HG03469 (cell line): ENCODE measurements around the gene PRKAR1A.
A peak's percentile ranks its signal among the peaks of the same experiment; 100 is the strongest.
"Not testable (repeated sequence)": the region's sequence is repeated elsewhere in the genome, so short reads cannot be mapped to it uniquely, and the experiment has no call there.

Source experiments
- ATAC-seq: cut with Tn5 transposase; IDR thresholded peaks from one replicate; pipeline ENCODE4 v1.9.1; 2021; ENCODE audit warnings: mild to moderate bottlenecking, moderate library complexity, moderate number of reproducible peaks; ENCODE audit not compliant: unreplicated experiment

The PRKAR1A gene

DNA sequence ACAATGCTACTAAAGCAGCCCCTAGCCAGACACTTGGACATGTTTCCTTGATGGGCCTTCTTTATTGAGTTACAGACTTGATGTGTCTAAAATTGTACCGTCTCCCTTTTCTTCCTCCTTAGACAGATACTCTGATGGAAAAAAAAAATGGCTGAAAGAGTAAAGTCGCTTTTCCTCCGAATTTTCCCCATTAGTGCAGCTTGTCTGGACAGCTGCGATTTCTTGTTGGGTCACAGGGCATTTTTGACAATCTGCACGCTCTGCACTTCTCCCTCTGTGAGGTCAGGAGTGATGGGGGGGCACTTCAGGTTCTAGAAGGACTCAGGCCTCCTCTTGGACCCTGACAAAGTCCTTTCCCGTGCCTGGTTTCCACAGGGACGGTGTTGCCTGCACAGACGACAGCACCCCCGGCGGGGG lies 968 bp upstream of the PRKAR1A start:
- ATAC-seq = no peak

DNA sequence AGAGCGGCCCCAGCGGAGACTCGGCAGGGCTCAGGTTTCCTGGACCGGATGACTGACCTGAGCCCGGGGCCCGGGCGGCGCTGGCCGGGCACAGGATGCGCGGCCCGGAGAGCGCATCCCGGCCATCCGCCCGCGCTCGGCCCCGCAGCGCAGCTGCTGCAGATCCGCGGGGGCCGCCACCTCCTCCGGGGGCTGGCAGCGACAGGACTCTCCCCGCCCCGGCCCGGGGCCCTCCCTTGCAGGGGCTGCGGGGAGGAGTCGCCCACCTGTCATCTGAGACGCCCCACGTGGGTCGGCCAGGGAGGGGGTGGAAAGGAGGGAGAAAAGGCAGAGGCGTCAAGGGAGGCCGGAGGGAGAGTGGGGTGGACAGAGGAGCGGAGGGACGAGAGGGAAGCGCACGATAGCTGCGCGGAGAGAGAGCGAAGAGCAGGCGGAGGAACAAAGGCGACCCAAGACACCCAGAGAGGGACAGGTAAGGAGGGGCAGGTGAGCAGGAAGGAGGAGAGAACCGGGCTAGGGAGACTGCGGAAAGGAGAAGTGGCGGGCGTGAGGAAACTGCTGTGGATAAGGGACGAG lies 471 bp upstream of the PRKAR1A start:
- ATAC-seq = peak; percentile 27

DNA sequence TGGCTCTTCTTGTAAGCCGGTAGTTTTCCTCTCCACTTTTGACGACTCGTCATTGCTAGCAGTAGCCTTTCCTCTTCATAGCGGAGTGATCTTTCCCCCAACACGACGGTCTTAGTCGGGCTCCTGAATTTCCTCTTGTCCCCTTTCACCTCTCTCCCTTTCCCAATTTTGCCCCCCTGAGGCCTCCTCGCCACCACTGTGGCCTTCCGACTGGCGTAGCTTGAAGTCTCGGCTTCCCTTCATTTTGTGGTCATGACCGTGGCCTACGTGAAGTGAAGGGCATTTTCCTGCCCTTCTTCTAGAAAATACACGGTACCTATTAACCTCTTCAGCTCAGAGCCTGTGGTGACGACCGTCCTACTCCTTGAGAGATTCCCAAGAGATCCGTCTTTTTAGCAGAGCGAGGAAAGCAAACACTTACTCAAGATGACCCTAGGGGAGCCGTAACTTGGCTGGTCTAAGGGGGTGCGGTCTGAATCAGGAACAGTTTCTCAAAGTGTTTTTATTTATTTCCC lies 787 bp downstream of the PRKAR1A start:
- no peak for ATAC-seq

GRCh38 chr17:68513932-68514331 lies 1.7 kb downstream of the PRKAR1A start:
- no peak for ATAC-seq

- no peak for ATAC-seq
Observed at GRCh38 chr17:68514831-68515635, 2.8 kb downstream of the PRKAR1A start.

GRCh38 chr17:68516732-68517131 lies 4.5 kb downstream of the PRKAR1A start:
- ATAC-seq = no peak

- not testable (repeated sequence) for ATAC-seq
Observed at GRCh38 chr17:68517605-68518004, 5.4 kb downstream of the PRKAR1A start.

DNA sequence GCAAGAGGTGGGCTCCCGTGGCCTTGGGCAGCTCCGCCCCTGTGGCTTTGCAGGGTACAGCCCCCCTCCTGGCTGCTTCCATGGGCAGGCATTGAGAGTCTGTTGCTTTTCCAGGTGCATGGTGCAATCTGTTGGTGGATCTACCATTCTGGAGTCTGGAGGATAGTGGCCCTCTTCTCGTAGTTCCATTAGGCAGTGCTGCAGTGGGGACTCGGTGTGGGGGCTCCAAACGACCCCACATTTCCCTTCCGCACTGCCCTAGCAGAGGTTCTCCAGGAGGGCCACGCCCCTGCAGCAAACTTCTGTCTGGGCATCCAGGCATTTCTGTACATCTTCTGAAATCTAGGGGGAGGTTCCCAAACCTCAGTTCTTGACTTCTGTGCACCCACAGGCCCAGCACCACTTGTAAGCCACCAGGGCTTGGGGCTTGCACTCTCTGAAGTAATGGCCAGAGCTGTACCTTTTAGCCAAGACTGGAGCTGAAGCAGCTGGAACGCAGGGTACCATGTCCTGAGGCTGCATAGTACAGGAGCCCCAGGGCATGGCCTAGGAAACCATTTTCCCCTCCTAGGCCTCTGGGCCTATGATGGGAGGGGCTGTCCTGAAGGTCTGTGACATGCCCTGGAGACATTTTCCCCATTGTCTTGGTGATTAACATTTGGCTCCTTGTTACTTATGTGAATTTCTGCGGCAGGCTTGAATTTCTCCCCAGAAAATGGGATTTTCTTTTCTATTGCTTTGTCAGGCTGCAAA lies 6.0 kb downstream of the PRKAR1A start:
- no peak for ATAC-seq

GRCh38 chr17:68519051-68519450 lies 6.8 kb downstream of the PRKAR1A start:
- not testable (repeated sequence) for ATAC-seq

- ATAC-seq = no peak
Observed at GRCh38 chr17:68519911-68520310, 7.7 kb downstream of the PRKAR1A start.

GRCh38 chr17:68522266-68522665 lies 10.0 kb downstream of the PRKAR1A start:
- no peak for ATAC-seq

DNA sequence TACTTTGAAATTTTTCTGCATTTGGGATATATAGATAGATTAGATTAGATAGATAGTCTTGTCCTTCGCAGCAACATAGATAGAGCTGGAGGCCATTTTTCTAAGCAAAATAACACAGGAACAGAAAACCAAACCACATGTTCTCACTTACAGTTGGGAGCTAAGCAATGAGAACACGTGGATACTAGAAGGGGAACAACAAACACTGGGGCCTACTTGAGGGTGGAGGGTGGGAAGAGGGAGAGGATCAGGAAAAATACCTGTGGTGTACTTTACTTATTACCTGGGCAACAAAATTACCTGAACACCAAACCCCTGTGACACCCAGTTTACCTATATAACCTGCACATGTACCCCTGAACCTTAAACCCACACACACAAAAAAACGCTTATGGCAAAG lies 14.3 kb downstream of the PRKAR1A start:
- ATAC-seq = no peak

DNA sequence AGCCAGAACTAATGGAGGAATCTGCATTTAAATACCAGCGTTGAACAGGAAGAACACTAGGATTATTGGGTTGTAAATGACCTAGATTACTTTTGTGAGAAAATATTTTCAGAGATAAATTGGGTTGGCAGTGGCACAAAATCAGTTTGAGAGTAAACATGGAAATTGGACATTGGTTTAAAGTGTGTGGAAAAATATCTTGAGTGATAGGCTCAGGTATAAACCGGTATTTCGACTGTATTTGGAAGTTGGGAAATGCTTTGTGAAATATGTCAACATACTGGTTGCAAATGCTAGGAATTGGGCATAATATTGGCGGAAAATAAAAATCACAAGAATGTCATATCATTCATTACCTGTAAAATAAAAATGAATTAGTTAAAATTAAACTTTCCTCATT lies 15.1 kb downstream of the PRKAR1A start:
- no peak for ATAC-seq

DNA sequence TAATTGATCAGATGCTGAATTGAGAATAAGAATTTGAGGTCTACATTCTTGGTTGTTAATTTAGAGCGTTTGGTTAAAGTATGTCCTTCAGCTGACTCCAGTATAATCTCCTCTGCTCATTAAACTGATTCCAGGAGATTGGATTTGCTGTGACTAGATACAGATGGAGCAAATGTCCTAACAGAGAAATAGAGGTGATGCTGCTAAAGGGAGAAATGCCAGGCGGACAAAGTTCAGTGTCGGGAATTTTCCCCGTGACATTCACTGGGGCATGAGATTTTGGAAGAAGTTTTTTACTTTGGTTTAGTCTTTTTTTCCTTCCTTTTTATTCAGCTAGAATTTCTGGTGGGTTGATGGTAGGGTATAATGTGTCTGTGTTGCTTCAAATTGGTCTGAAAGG lies 19.0 kb downstream of the PRKAR1A start:
- ATAC-seq = no peak

DNA sequence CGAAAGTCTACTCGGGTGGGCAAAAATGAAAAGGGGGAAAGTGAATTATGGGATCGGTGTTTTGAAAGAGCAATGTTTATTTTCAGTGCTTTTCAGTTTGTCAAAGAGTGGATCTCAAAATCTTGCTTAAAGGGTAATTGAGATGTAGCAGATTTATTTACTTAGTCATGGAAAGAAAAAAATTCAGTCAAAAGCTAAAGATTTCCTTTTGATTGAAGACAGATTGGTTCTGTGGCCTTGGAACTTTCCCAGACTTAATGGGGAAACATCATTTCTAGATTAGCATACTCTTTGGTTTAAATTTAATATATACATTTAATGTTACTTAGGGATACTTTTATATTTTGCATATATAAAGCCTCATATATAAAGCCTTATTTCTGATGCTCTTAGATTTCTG lies 20.6 kb downstream of the PRKAR1A start:
- ATAC-seq = no peak

GRCh38 chr17:68533887-68534694 lies 21.9 kb downstream of the PRKAR1A start:
- ATAC-seq = no peak

- no peak for ATAC-seq
Observed at GRCh38 chr17:68534695-68535088, 22.5 kb downstream of the PRKAR1A start.

- ATAC-seq = no peak
Observed at GRCh38 chr17:68535922-68536321, 23.7 kb downstream of the PRKAR1A start.

DNA sequence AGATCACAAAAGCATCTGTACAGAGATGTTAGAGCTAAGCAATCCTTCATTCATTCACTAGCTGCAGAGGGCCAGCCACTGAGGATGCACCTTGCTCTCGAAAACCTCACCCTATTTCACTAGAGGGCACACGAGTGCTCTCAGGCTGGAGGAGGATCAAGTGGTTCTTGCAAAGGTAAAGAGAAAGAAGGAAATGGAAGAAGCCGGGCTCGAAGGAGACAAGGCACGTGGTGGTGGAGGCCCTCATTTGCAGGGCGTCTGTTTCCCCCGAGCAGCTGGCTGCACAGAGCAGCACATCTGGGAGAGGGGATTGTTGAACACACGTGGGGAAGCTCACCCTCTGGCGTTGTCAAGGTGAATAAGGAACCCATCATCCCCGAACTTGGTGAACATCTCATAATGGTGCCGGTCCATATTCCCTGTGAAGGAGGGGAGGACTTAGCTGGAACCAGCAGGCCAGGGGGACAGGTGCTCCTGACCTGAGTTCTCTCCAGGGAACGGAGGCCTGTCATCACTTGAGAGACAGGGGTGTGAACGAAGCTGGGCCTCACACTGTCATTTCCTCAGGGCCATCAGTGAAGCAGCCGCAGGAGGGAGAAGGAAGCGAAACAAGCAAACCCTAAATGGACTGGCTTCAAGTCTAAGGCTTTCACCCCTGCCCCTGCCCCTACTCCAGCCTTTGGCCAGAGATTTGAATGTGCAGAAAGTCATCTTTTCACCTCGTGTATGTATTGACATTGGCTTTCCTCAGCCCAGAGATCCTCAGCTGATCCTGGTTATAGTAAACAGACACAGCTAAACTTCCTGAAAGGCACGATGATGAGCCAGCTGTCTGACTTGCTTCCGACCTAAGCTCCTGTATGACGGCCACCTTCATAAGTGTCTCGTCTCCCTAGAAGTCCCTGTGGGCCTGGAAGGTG lies 27.6 kb downstream of the PRKAR1A start:
- no peak for ATAC-seq

GRCh38 chr17:68540981-68541380 lies 28.8 kb downstream of the PRKAR1A start:
- no peak for ATAC-seq
